D721Med (cell line): Measurements from ENCODE around the gene BEST2.
"Not testable (repeated sequence)": the region's sequence is repeated elsewhere in the genome, so short reads cannot be mapped to it uniquely, and the experiment has no call there.

Experiments used
- DNase-seq: peaks from one replicate; pipeline ENCODE4 v3.0.0; 2011; ENCODE audit warnings: low spot score; ENCODE audit not compliant: insufficient read length
- FAIRE-seq: peaks from 2 replicates; lab custom pipeline; 2011; peaks lifted over from hg19 to GRCh38; lab: Jason Lieb, UNC
- TF ChIP-seq, protein P1 (sequence below): IDR thresholded peaks from 2 replicates; pipeline ENCODE4 v1.5.1; 2012; ENCODE audit warnings: mild to moderate bottlenecking, control low read depth; ENCODE audit not compliant: insufficient read depth; ENCODE audit errors: missing control alignments

The BEST2 gene

DNA sequence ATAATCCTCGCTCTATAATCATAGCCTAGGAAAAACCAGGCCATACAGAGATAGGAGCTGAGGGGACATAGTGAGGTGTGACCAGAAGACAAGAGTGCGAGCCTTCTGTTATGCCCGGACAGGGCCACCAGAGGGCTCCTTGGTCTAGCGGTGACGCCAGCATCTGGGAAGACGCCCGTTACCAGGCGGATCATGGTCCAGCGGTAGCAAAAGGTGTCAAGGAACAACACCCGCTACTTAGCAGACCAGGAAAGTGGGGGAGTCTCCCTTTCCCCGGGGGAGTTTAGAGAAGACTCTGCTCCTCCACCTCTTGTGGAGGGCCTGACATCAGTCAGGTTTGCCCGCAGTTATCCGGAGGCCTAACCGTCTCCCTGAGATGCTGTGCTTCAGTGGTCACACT is 39.5 kb upstream of the BEST2 start:
- not testable (repeated sequence) for FAIRE-seq, DNase-seq
- TF ChIP-seq, protein P1, sequence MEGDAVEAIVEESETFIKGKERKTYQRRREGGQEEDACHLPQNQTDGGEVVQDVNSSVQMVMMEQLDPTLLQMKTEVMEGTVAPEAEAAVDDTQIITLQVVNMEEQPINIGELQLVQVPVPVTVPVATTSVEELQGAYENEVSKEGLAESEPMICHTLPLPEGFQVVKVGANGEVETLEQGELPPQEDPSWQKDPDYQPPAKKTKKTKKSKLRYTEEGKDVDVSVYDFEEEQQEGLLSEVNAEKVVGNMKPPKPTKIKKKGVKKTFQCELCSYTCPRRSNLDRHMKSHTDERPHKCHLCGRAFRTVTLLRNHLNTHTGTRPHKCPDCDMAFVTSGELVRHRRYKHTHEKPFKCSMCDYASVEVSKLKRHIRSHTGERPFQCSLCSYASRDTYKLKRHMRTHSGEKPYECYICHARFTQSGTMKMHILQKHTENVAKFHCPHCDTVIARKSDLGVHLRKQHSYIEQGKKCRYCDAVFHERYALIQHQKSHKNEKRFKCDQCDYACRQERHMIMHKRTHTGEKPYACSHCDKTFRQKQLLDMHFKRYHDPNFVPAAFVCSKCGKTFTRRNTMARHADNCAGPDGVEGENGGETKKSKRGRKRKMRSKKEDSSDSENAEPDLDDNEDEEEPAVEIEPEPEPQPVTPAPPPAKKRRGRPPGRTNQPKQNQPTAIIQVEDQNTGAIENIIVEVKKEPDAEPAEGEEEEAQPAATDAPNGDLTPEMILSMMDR = peak; percentile 1

DNA sequence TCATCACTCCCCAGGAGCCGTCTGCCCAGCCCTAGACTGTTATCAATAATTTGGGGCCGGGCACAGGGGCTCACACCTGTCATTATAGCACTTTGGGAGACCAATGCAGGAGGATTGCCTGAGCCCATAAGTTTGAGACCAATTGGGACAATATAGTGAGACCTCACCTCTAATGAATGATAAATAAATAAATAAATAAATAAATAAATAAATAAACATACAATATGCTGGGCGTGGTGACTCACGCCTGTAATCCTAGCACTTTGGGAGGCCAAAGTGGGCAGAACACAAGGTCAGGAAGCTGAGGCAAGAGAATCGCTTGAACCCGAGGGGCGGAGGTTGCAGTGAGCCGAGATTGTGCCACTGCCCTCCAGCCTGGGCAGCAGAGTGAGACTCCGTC is 38.3 kb upstream of the BEST2 start:
- not testable (repeated sequence) for FAIRE-seq, DNase-seq

DNA sequence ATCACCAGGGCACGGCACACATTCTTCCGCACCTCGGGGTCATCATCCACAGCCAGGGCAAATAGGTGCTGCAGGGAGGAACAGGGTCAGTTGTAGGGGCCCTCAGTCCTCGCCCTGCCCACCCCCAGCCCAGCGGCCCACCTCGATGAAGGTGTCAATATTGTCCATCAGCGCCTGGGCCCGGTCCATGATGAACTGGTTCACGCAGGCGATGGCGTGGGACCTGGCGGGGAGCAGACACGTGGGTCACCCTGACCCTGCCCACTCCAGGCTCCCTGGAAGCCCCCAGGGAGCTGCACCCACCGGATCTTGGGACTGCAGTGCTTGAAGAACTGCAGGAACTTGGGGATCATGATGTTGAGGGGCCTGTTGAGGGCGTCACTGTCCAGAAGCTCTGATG is 36.5 kb upstream of the BEST2 start:
- TF ChIP-seq, protein P1 = no peak
- FAIRE-seq (no peak), DNase-seq (no peak)

DNA sequence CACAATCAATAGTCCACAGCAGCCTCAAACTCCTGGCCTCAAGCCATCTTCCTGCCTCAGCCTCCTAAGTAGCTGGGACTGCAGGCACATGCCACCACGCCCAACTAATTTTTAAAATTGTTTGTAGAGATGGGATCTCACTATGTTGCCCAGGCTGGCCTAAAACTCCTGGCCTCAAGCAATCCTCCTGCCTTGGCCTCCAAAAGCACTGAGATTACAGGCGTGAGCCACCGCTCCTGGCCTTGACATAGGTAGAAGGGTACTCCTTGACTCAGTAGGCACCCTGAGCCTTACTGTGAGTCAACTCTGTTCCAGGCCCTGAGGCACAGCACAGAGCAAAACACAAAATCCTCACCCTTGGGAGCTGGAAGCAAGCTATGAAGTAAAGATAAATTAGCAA is 35.7 kb upstream of the BEST2 start:
- FAIRE-seq (no peak), DNase-seq (no peak)
- TF ChIP-seq, protein P1 = no peak

DNA sequence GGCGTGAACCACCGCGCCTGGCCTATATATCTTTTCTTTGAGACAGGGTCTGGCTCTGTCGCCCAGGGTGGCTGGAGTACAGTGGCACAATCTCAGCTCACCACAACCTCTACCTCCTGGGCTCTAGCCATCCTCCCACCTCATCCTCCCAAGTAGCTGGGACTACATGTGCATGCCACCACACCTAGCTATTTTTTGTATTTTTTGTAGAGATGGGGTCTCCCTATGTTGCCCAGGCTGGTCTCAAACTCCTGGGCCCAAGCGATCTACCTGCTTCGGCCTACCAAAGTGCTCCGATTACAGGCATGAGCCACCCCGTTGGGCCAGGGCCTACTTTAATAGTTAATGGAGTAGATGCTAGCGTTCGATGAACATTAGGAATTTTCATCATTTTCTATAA is 31.3 kb upstream of the BEST2 start:
- FAIRE-seq (no peak), DNase-seq (no peak)
- TF ChIP-seq, protein P1 = no peak

DNA sequence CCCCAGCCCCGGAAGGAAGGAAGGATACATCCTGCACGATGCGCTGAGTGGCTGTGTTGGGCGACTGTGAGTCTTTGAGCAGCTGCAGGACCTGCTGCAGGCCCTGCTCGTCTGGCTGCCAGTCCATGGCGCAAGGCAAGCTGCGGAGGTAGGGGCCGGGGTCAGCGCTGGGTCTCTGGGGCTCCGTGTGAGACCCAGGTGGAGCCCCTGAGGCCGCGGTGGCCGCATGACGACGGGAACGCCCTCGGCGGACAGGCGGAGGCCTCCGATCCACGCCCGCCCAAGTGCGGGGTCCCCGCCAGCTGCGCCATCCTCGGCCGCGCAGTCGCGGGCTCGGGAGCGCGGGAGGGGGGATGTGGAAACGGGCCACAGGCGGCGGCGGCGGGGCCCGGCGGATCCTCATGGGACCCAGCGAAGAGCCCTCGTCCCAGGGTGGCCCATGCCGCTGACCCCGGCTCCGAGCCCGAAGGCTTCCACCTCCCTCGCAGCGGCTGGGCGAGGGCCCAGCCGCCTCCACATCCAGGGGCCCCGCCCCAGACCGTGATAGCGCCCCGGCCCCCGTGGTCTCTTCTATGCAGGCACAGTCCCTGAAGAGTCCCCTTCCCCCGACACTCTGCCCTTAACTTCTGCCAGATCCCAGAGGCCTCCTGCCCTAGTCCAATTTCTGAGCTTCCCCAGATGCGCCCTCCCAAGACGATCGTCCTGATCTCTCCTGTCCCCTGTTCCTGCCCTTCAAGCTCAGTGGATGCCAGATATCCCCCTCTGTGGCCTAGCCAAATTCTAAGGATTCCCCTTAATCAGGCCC is 30.5 kb upstream of the BEST2 start:
- TF ChIP-seq, protein P1 = no peak
- DNase-seq = no peak
- FAIRE-seq = no peak

DNA sequence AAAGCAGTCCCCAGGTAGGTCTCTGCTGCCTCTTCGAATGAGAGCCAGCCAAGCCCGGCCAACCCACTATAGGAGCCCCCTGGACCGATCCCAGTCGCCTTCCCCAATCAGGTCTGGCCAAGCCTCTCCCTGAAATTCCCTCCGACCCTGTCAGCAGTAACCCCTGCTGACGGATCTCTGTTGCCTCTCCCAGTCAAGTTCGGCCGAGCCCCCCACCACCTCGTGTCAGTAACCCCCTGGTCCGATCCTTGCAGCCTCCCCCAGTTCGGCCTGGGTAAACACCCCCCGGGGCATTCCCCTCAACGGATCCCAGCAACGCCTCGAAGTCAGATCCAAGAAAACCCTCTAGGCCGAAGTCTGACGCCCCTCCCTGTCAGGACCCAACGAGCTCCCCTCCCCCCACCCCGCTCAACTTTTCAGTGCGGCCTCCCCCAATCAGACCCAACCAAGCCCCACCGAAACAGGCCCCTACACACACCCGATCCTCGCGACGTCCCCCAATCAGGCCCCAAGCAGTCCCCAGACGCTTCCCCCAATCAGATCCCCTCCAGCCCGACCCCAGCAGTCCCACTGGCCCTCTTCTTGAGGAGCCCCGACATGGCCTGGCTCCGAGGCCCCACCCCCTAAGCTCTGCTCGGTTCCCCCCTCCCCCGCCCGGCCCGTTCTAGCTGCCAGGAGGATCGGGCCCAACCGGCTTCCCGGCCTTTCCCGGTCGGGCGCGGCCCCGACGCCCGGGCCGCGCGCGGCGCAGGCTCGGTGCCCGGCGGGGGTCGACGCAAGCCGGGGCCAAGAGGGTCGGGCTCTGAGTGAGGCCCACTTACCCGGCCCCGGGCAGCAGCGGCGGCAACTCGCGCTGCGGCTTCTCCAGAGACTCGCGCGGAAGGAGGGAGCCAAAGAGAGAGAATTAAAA is 29.7 kb upstream of the BEST2 start:
- DNase-seq (peak; percentile 60), FAIRE-seq (no peak)
- TF ChIP-seq, protein P1 = no peak
